TTC549 (cell line): ENCODE results near the gene GPATCH1.

ENCODE experiments used
- FAIRE-seq: peaks from 2 replicates; lab custom pipeline; 2012; peaks lifted over from hg19 to GRCh38; lab: Jason Lieb, UNC

Gene GPATCH1

DNA sequence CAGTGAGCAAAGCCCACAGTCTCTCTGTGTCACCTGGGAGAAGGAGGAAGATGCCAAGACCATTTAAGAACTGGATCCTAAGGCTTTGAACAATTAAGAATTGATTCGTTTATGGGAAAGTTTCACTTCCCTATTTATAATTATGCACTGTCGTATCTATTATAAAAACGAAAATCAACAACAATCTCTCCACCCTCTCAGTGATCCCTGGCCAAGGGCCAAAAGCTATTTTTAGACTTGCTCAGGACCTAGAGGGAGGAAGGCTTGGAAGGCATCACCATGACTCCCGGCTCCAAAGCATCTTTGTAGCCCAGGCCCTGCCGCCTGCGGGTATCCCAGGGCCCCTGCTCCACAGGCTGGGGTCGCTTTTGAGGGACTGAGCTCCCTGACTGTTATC, 17.6 kb upstream of the GPATCH1 start:
- no peak for FAIRE-seq

DNA sequence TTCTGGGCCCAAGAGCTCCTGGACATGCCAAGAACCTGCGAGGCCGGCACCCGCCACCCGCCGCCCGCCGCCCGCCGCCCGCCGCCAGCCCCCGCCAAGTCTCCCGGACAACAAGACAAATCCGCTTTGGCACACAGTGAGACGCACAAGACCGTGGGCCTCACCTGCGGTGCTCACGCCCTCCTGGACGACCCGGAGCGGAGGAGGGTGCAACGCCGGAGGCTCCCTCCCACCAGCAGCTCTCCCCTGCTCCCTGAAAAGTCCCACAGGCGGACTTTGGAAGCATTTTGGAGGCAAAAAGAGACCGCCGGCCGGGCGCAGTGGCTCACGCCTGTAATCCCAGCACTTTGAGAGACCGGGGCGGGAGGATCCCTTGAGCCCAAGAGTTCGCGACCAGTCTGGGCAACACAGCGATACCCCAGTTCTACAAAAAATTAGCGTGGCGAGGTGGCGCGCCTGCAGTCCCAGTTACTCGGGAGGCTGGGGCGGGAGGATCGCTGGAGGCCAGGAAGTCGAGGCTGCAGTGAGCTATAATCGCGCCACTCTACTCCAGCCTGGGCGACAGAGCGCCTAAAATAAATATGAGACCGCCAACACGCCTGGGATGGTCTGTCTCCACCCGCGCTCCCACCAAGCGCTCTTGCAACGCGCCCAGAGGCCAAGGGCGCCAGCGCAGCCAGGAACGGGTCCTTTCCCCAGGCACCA, 17.1 kb upstream of the GPATCH1 start:
- no peak for FAIRE-seq

DNA sequence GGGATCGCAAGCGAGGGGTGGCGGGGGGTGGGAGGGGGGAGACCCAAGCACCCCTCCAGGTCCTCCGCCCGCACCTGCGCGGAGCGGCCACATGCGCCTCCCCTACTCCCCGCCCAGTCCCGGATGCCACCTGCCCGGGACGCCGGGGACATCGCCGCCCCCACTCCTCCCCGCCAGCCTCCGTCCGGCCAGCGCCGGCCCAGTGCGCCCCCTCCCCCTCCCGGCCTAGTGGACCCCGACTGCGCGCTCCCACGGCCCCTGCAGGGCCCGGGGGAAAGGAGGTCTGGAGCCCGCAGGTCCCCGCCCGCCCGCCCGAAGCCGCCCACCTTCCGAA, 16.6 kb upstream of the GPATCH1 start:
- no peak for FAIRE-seq

DNA sequence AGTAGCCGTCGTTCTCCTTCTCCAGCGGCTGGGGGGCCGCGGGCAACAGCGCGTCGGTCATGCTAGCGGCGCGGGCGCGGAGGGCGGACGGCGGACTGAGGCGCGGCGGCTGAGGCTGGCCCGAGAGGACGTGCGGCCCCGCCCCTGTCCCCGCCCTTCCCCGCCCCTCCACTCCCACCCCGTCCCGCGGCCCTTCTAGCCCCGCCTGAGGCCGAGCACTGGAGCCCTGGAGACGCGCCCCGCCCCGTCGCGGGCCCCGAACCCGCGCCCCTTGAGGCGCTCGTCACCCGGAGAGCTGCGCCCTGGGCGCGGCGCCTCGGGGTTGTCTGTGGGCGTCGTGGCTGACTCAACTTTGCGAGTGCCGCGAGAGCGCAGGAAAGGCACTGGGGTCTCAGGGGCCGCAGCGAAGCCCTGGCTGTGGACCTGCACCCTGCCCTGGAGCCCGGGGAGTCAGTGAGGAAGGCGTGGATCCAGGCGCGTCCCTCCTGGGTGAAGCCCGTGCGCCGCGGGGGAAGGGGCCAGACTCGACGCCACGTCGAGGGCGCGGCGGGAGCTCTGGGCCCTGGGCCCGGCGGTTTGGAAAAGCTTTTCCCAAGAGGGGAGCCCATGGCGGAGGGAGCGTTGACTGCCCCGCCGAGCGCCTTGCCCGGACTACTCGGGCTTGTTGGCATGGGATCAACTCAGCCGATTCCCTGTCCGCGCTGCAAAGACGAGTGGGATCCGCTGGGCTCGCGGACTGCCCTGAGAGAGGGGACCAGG, 16.0 kb upstream of the GPATCH1 start, which contains the start of gene RHPN2:
RHPN2 (minus strand) TSS at position 97 of the 759 bp plus-strand sequence; CDS start at position 61, 36 bp downstream.
- FAIRE-seq, result no peak

DNA sequence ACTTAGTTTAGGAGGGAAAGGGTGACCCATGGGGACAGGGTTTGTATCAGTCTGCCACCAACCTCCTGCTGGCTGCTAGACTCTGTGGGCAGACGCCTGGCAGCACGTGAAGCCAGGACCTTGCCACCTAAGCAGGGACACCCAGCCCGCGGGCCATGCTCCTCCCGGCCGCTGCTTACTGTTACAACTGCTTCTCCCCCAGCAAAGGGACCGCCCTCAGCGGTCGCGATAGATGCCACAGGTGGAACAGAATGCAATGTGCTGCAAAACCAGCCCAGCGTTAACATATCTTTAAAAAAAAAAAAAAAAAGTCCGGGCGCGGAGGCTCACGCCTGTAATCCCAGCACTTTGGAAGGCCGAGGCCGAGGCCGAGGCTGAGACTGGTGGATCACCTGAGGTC, 14.4 kb upstream of the GPATCH1 start:
- FAIRE-seq, result no peak

DNA sequence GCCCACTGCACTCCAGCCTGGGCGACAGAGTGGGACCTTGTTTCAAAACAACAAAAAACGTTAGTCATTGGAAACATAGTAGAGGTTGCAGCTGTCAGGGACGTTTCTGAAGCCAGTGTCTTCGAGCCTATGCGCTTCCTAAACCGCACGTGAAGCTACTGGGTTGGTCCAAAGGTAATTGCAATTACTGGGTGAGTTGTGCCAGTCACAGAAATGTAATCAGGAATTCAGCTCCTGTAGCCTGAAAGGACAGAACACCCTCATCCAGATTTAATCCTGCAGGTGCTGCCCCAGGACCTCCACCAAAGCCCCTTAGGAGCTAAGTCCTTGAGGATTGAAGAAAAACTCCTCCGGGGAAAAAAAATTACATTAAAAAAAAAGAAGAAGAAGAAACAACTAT, 13.9 kb upstream of the GPATCH1 start:
- FAIRE-seq, result no peak

DNA sequence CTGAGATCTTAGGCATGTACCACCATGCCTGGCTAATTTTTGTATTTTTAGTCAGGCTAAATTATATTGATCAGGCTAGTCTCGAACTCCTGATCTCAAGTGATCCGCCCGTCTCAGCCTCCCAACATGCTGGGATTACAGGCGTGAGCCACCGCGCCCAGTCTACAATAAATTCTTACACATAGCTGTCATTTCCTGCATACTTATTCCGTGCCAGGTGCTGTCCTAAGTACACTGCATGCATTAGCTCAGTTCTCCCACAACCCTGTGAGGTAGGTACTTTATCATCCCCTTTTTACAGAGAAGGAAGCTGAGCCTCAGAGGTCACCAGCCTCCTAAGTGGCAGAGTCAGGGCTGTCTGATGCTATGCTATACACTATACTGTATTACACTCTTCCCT, 9.1 kb upstream of the GPATCH1 start:
- no peak for FAIRE-seq

DNA sequence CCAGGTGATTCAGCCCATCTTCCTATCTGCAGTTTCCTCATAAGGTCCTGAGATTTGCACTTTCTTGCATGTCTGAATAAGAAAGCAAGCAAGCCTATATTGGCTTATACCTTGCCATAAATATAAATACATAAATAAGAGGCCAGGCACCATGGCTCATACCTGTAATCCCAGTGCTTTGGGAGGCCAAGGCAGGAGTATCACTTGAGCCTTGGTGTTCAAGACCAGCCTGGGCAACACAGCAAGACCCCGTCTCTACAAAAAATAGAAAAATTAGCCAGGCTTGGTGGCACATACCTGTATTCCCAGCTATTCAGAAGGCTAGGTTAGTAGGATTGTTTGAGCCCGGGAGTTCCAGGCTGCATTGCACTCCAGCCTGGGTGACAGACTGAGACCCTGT, 5.5 kb upstream of the GPATCH1 start:
- FAIRE-seq, result no peak

DNA sequence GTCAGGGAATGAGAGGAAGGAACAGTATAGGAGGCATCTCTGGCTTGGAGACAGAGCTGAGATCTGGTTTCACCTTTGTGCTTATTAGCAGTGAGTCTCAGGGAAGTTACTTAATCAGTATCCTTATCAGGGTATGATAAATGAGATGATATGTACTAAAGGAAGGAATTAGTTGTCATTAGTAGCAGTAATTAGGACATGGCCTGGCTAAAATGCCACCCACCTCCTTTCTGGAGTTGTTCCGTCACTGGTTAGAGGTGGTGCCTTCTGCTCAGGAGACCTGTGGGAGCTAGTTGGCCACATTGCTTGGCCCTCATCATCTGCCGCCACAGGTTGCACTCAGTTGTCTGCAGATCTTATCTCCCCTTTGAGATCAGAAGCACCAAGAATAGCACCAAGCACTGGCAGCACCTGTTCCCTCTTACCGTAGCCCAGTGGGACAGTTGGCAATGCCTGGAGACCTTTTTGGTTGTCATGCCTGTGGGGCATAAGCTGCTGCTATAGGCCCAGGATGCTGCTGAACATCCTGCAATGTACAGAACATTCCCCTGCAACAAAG, 4.7 kb downstream of the GPATCH1 start:
- FAIRE-seq, result no peak

DNA sequence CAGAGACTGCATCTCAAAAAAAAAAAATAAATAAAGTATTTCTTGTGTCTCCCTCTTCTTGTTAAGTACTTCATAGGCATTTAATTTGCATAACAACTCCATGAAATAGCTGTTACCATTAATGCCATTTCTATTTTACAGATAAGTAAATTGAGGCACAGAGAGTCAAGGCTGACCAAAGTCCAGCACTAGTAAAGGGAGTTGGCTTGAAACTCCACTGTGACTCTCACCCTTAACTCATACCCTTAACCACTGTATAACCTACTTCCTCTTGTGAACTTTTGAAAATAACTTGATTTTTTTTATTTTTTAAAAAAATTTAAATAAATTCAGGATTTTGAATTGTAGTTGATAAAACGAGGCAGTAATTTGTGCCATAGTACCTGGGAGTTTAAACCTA, 6.0 kb downstream of the GPATCH1 start:
- no peak for FAIRE-seq

DNA sequence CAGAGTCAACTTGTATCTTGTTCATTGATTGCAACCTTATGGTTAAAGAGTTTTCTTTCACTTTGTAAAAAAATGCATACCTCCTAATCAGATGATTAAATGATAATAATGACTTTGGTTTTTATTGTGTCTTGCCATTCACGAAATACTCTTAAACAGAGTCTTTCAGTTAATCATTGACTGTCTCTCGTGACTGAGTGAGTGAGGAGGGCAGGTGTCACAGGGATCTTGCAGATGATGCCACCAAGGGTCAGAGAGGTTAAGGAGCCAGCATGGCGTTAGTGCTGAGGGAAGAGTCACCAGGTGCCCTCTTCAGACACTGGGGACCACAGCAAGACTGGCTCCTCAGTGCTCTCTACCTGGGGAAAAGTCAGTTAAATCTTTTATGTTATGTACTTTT, 8.0 kb downstream of the GPATCH1 start:
- no peak for FAIRE-seq

DNA sequence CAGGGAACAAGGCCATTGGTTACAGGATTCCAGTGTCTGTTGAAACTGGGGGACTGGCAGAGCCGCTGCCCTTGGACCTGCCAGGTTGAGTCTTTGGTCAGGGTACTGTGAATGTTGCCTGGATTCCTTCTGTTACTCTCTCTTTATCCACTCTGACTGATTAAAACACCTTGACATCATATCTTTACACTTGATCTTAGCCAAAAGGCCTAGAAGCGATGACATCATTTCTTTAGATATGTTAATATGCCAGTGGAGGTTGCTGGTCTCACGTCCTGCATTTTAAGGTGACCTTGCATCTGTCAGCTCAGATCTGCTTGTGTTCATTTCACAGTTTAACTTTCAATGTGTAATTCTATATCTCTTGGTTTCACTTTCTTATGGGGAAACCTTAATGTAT, 9.2 kb downstream of the GPATCH1 start:
- no peak for FAIRE-seq

DNA sequence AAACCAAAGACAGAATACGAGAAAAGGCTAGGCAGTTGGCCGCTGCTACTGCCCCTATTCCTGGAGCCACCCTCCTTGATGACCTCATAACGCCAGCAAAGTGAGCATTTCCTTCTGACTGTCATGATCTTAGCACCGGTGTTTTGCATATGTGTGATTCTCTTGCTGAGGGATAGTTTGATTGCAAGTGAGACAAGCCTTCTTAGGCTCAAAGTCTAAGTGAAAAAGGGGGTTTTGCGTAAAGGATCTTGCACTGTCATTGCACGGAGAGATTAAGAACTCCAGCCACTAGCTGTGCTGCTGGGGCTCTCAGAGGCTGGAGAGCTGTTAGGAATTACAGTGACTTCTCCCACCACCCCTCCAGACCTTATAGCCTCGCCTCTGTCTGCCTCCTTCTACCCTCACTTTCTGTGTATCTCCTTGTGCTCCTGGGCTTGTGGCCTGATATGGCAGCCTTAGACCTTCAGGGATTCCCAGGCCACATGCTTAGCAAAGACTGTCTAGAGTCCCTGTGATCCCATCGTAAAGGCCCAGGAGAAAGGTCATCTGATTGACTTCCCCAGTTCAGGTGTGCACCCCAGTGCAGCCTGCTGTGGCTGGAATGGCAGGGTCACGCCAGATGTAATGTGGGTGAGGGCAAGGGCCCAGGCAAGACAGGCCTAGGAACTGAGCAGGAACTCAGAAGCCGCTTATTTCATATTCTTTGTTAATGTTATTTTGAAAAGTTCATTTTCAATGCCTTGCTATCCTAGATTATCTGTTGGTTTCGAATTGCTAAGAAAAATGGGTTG, 12.6 kb downstream of the GPATCH1 start:
- no peak for FAIRE-seq

DNA sequence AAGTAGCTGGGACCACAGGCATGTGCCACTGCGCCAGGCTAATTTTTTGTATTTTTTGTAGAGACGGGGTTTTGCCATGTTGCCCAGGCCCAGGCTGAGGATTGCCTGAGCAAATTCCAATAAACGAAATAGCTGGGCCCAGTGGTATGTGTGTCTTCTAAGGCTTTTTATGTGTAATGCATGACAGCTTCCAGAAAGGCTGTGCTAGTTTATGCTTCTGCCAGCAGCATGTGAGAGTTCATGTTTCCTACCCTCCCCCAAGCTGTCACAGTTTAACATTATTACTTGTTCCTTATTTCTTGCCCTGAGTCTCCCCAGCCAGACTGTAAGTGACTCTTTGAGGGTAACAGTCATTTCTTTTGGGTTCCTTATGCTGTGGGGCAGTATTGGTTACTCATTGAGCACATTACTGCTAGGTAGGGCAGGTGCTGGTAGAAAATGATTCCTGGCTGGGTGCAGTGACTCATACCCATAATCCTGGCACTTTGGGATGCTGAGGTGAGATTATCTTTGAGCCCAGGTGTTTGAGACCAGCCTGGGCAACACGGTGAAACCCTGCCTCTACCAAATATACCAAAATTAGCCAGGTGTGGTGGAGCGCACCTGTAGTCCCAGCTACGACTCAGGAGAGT, 13.6 kb downstream of the GPATCH1 start:
- FAIRE-seq, result no peak

DNA sequence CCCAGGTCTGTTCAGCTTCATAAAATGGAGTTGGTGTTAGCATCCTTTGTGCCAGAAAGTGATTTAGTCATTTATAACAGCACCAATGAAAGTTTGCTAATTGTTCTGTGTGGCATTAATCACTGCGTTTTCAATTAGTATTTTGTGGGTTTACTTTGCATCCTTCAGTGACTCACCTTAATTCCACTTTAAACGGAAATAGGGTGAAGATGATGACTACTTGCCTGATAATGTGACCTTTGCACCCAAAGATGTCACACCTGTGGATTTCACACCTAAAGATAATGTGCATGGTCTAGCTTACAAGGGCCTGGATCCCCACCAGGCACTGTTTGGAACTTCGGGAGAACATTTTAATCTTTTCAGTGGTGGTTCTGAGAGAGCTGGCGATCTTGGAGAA, 15.0 kb downstream of the GPATCH1 start:
- no peak for FAIRE-seq

DNA sequence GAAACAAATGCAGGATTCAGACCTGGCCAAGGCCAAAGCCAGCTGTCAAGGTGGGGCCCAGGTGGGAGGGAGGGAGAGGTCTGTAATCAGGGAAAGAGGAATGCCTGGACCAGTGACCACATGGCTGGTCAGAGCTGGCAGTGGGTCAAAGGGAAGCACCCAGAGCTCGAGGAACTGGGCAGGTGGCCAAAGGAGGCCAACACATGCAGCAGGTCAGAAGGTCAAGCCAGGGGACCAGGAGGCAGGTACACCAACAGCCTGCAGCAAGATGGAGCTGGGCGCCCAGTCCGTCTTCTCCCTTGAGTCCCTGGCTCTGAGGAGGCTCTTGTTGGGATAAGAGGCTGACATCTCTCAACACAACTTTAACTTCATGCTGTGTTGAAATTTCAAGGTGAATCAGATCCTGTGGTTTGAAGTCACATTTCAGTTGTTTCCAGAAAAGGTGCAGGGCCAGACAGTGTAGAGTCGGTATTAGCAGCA, 17.1 kb downstream of the GPATCH1 start:
- no peak for FAIRE-seq

DNA sequence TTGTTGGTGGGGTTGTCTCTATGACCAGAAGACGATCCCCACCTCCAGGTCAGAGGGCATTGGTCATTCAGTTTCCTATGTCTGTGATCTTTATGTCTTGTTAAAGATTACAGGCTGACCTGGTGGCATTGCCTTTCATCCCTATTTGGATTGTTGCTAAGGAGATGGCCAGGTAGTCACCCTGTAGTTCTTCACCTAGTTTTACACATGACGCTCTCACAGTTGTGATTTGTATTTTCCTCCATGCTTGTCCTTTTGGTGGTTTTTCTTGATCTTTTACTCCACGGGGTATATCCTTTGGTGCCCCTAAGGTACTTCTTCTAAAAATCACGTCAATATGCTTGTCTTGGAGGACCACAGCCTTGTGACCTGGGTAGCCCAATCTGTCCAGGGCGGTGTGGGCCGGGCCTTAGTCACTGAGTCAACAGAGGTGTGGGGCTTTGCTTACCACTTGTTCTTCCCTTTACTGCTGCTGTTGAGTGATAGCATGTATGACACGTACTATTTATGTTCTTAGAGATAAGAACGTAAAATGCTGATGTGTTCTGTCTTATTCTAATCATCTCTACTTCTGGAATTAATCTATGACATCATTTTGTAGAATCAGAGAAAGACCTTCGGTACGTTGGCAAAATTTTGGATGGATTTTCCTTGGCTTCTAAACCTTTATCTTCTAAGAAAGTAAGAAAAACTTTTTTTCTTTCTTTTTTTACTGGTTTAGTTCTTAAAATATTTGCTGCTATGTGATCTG, 20.1 kb downstream of the GPATCH1 start:
- FAIRE-seq, result no peak

DNA sequence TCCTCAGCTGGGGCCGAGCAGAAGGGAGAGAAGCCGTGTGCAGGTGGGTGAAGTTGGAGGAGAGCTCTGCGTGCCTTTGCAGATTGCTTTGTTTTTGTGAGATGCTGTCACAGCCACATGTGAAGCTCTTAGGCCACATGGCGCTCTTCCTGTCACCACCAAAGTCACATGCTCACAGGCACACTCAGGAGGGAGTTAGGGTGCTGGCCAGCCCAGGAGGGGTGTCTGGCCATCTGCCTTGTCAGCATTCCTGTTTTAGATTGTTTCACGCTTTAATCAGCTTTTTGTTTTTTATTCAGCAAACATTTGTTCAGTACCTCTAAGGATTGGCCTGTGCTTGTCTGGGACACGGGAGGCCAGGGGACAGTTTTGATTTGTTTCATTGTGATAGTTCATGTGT, 21.9 kb downstream of the GPATCH1 start:
- FAIRE-seq, result no peak

DNA sequence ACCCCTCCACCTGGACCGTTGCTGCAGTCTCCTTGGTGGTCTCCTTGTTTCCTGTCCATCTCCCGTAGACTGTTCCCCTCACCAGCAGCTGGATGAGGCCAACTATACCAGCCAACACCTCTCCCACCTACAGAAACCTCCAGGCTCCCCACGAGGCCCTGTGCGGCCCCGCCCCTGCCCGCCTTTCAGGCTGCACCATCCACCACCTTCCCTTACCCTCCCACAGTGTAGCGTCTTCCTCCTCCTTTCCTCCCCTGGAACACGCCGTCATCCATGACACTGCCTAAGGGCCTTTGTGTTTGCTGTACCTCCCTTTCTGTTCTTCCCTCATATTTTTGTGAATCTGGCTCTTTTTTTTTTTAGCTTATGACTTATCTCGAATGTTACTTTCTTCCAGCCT, 27.2 kb downstream of the GPATCH1 start:
- no peak for FAIRE-seq

DNA sequence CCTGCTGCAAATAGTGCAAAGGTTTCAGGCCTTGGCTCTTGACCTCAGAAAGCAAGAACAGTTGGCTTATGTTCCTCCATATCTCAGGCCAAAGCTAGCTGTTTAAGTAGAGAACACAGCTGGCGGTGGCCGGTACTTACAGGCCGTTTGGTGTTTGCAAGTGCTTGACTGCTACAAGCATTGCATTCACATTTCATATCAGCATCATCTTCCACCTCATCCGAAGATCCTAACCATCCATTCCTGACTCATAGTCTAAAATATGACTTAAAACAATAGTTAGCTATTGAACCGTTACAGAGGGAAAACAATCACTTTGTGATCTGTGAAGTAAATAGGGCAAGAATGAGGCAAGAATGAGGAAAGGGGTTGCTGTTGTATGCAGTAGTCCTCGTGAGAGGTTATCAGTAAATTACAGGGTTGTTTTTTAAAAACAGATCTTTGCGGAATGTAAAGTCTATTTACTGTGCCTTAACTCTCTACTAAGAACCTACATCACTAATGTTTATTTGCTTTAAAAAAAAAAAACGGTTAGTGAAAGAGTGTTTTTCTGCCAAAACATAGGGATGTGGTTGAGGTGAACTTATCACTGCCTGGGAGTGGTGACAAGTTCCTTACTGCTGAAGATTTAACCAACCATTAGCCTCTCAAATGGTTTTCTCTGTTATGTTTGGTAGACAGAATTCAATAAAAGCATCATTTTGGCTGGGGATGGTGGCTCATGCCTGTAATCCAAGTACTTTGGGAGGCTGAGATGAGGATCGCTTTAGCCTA, 29.3 kb downstream of the GPATCH1 start:
- FAIRE-seq, result no peak

DNA sequence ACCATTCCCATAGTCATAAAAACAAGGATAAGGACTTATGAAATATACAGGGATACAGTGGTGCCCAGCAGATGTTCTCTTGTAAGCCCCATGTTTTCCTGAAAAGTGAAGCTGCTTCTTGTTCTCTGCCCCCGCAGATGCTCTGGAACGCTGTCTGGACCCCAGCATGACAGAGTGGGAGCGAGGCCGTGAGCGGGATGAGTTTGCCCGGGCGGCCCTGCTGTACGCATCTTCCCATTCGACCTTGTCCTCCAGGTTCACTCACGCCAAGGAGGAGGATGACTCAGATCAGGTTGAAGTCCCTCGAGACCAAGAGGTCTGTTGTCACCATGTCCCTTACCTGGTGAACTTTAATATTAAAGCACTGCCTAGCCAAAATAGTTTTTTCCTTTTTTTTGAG, 30.6 kb downstream of the GPATCH1 start:
- FAIRE-seq, result no peak
